SK-N-SH (cell line): ENCODE data around the gene MAP4. TPM values are rescaled to one million over a fixed set of nuclear protein-coding genes. Genes with fewer than 3 reads are reported as not detected.

Experiments used
- CTCF ChIP-seq: fragments of 200-600 bp; sonication (generic); IDR thresholded peaks from 2 replicates; pipeline ENCODE4 v1.6.1; 2017; ENCODE audit warnings: antibody characterized with exemption, mild to moderate bottlenecking, moderate library complexity
- ELF1 ChIP-seq: IDR thresholded peaks from 2 replicates; pipeline ENCODE4 v1.4.0; 2012
- EP300 ChIP-seq, 2 experiments: IDR thresholded peaks; 2 replicates each; pipeline versions ENCODE4 v1.4.0 to v1.6.1; 2012; ENCODE audit warnings: borderline replicate concordance in 1 of 2, low read depth in 1 of 2, low read length in 1 of 2
- EZH2phosphoT487 ChIP-seq: fragments of 200-600 bp; sonication (generic); IDR thresholded peaks from 2 replicates; pipeline ENCODE4 v1.6.1; 2017; ENCODE audit warnings: low read depth, mixed run types, mild to moderate bottlenecking, antibody characterized with exemption, moderate library complexity, borderline replicate concordance
- FOXJ3 ChIP-seq: sonication (generic); formaldehyde crosslinking; IDR thresholded peaks from 2 replicates; pipeline ENCODE4 v1.5.1; 2020; ENCODE audit warnings: mild to moderate bottlenecking, missing genetic modification reagents
- FOXM1 ChIP-seq: IDR thresholded peaks from 2 replicates; pipeline ENCODE4 v1.4.0; 2012; ENCODE audit warnings: low read depth, mild to moderate bottlenecking
- GATA2 ChIP-seq: sonication (generic); formaldehyde crosslinking; IDR thresholded peaks from 2 replicates; pipeline ENCODE4 v1.5.0; 2020; ENCODE audit warnings: mild to moderate bottlenecking, missing genetic modification reagents
- JUND ChIP-seq: IDR thresholded peaks from 2 replicates; pipeline ENCODE4 v1.4.0; 2012
- NFIC ChIP-seq: IDR thresholded peaks from 2 replicates; pipeline ENCODE4 v1.4.0; 2012; ENCODE audit warnings: borderline replicate concordance
- PBX3 ChIP-seq: IDR thresholded peaks from 2 replicates; pipeline ENCODE4; 2012
- RAD21 ChIP-seq: IDR thresholded peaks from 2 replicates; pipeline ENCODE4 v1.6.1; 2012; ENCODE audit warnings: mild to moderate bottlenecking, low read length
- RXRA ChIP-seq: IDR thresholded peaks from 2 replicates; pipeline ENCODE4 v1.4.0; 2012; ENCODE audit warnings: low read depth, mild to moderate bottlenecking, borderline replicate concordance
- USF2 ChIP-seq: fragments of 150-350 bp; IDR thresholded peaks from 2 replicates; pipeline ENCODE4 v1.6.1; 2017; ENCODE audit warnings: antibody characterized with exemption, low read length, low read depth, borderline replicate concordance
- YY1 ChIP-seq: IDR thresholded peaks from 2 replicates; pipeline ENCODE4 v1.4.0; 2012; ENCODE audit warnings: low read depth, mild to moderate bottlenecking
- ZBTB33 ChIP-seq: IDR thresholded peaks from 2 replicates; pipeline ENCODE4 v1.4.0; 2012; ENCODE audit warnings: low read depth, borderline replicate concordance
- polyA plus RNA-seq, 3 experiments: library from polyadenylated mRNA; depleted of rRNA; stranded (reverse); fragments of >200 nt; gene quantifications; 2 replicates each; pipeline ENCODE4 v1.2.3, GENCODE V29; 2012
- TF ChIP-seq, protein P1 (sequence below): IDR thresholded peaks from 2 replicates; pipeline ENCODE4 v1.4.0; 2012; ENCODE audit warnings: low read depth, borderline replicate concordance

MAP4 gene
- polyA plus RNA-seq, 1 of the 3 experiments (the other 2 are of a cell fraction) = 121 TPM

DNA sequence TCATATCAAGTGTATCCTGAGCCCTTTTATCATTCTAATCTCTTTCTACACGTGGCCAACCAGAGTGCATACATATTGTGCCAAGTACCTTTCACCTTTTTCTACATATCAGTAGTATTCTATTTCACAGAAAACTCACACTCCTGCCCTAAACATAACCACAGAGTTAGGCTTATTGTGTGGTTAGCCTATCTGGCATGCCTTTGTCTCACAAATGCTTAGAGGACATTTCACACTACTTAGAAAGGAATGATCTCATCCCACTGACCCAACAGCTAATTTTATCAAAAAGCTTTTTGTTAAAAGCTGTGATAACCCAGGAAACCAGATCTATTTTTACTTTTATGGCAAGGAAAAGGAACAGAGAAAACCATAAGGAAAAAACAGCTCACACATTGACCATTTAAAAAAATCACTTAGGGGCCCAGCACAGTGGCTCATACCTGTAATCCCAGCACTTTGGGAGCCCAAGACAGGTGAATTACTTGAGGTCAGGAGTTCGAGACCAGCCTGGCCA is 17.8 kb upstream of the MAP4 start (continued):
- no peak for TF ChIP-seq CTCF
- peak; percentile 56 for TF ChIP-seq JUND
- TF ChIP-seq FOXM1 = no peak
- peak in 1 of 2 experiments; percentile 41; a peak in 1 of 4 replicates for TF ChIP-seq EP300 (IDR thresholded peaks at IDR 0.05; ENCODE audit: borderline replicate concordance in 1 of 2, low read depth in 1 of 2, low read length in 1 of 2)
- TF ChIP-seq ZBTB33 = 0 out of 2 replicates have a peak, but pooled peaks have one; percentile 33
- TF ChIP-seq PBX3 = peak; percentile 58
- no peak for TF ChIP-seq EZH2phosphoT487
- TF ChIP-seq YY1 = no peak
- TF ChIP-seq RAD21 = no peak
- no peak for TF ChIP-seq USF2
- no peak for TF ChIP-seq FOXJ3
- no peak for TF ChIP-seq ELF1
- no peak; the same call in 1 of the 2 replicates for TF ChIP-seq RXRA
- no peak for TF ChIP-seq GATA2
- TF ChIP-seq, protein P1, sequence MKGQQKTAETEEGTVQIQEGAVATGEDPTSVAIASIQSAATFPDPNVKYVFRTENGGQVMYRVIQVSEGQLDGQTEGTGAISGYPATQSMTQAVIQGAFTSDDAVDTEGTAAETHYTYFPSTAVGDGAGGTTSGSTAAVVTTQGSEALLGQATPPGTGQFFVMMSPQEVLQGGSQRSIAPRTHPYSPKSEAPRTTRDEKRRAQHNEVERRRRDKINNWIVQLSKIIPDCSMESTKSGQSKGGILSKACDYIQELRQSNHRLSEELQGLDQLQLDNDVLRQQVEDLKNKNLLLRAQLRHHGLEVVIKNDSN = no peak
- peak; percentile 69; the same call in 1 of the 2 replicates for TF ChIP-seq NFIC
